GM21367 (cell line): Measurements from ENCODE around the gene PLOD3.

ENCODE experiments used
- ATAC-seq: cut with Tn5 transposase; IDR thresholded peaks from one replicate; pipeline ENCODE4 v1.9.1; 2021; ENCODE audit not compliant: unreplicated experiment

The PLOD3 gene

GRCh38 chr7:101166909-101167644, 50.3 kb downstream of the PLOD3 start:
- ATAC-seq: no peak

- no peak for ATAC-seq
These were observed 50.8 kb downstream of the PLOD3 start for GRCh38 chr7:101166648-101166908.

- ATAC-seq: no peak
These were observed 51.3 kb downstream of the PLOD3 start for GRCh38 chr7:101165958-101166647.

- peak; percentile 54 for ATAC-seq
These were observed 52.1 kb downstream of the PLOD3 start, which contains the start of gene VGF for GRCh38 chr7:101165075-101165957. Gene VGF, minus strand, starts transcription at chr7:101165569. Its CDS starts 726 bp downstream, at chr7:101164843.

GRCh38 chr7:101164071-101164840, 53.1 kb downstream of the PLOD3 start:
- no peak for ATAC-seq

- ATAC-seq: no peak
These were observed 53.9 kb downstream of the PLOD3 start for GRCh38 chr7:101163279-101164070.

GRCh38 chr7:101162551-101163278, 54.7 kb downstream of the PLOD3 start:
- no peak for ATAC-seq

- ATAC-seq: no peak
These were observed 55.5 kb downstream of the PLOD3 start for GRCh38 chr7:101161692-101162471.

- ATAC-seq: no peak
These were observed 56.5 kb downstream of the PLOD3 start for GRCh38 chr7:101160910-101161309.

GRCh38 chr7:101159696-101160674, 57.4 kb downstream of the PLOD3 start:
- no peak for ATAC-seq

GRCh38 chr7:101156866-101157589, 60.4 kb downstream of the PLOD3 start:
- ATAC-seq: no peak

GRCh38 chr7:101156277-101156676, 61.1 kb downstream of the PLOD3 start:
- no peak for ATAC-seq
